ENCODE data around the gene IMMP2L.

DNA sequence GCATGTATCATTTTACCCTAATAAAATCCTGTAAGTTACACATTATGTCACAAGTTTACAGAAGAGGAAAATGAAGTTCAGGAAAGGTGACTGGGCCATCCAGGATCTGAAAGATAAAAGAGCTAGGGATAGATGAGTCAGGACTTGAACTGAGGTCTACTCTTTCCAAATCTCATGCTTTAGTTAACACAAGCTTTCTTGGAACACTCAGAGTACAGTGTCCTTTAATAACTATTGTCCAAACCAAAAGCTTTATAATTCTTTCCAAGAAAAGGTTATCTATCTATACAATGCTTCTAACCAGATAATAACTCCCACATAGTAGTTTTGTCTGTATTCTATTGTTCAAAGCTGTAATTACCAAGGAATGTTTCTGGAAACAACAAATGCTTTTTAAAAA lies 306.7 kb downstream of the IMMP2L start:
- no peak for TF ChIP-seq CTCF (conservative IDR thresholded peaks at IDR 0.05)
- TF ChIP-seq ZFX (IDR thresholded peaks at IDR 0.05), result no peak

Measured in C4-2B (cell line).